ENCODE results near the gene ZNF837. TPM values are rescaled to one million over a fixed set of nuclear protein-coding genes. Genes with fewer than 3 reads are reported as not detected.
A peak's percentile ranks its signal among the peaks of the same experiment; 100 is the strongest.

The ZNF837 gene
- total RNA-seq, 2 donors from 2014 or later = 1.8 to 2.6 TPM

DNA sequence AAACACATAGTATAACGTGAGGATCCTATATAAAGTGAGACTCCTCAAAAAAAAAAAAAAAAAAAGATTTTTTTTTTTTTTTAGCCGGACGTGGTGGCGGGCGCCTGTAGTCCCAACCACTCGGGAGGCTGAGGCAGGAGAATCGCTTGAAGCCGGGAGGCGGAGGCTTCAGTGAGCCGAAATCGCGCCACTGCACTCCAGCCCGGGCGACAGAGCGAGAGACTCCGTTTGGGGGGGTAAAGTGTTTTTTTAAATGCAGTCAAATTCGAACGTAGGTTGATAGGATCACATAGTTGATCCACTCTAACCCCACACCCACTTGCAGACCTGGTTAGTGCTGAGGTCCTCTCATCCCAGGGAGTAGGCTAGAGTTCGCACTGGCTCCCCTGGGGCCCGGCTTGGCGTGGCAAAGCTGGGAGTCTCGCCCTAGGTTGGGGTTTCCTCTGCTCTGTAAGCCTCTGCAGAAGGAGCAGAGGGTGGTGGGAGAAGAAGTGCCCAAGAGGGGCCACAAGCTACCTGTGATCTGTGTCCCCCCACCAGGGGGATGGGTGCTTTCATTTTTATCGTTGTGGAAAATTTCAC, 21.1 kb upstream of the ZNF837 start:
- TF ChIP-seq, protein P1, sequence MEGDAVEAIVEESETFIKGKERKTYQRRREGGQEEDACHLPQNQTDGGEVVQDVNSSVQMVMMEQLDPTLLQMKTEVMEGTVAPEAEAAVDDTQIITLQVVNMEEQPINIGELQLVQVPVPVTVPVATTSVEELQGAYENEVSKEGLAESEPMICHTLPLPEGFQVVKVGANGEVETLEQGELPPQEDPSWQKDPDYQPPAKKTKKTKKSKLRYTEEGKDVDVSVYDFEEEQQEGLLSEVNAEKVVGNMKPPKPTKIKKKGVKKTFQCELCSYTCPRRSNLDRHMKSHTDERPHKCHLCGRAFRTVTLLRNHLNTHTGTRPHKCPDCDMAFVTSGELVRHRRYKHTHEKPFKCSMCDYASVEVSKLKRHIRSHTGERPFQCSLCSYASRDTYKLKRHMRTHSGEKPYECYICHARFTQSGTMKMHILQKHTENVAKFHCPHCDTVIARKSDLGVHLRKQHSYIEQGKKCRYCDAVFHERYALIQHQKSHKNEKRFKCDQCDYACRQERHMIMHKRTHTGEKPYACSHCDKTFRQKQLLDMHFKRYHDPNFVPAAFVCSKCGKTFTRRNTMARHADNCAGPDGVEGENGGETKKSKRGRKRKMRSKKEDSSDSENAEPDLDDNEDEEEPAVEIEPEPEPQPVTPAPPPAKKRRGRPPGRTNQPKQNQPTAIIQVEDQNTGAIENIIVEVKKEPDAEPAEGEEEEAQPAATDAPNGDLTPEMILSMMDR (IDR thresholded peaks at IDR 0.05) = no peak
- Histone ChIP-seq H3K9me3 (no peaks in the 10 kb centered on the region), H3K9ac (ENCODE audit: low read depth in 2 of 2, low read length in 2 of 2) (peak overlapping the region; percentile 43 to 84), H3K27me3 (peaks cover 10% of the 10 kb centered on the region), H3K4me3 (peak overlapping the region; percentile 63), H3K36me3 (no peaks in the 10 kb centered on the region), H3K27ac (peak overlapping the region; percentile 77), H3K4me1 (peaks cover 8% of the 10 kb centered on the region)
- intact Hi-C loops (cut with DNase I) = no loop called here
- DNase-seq = no peak

DNA sequence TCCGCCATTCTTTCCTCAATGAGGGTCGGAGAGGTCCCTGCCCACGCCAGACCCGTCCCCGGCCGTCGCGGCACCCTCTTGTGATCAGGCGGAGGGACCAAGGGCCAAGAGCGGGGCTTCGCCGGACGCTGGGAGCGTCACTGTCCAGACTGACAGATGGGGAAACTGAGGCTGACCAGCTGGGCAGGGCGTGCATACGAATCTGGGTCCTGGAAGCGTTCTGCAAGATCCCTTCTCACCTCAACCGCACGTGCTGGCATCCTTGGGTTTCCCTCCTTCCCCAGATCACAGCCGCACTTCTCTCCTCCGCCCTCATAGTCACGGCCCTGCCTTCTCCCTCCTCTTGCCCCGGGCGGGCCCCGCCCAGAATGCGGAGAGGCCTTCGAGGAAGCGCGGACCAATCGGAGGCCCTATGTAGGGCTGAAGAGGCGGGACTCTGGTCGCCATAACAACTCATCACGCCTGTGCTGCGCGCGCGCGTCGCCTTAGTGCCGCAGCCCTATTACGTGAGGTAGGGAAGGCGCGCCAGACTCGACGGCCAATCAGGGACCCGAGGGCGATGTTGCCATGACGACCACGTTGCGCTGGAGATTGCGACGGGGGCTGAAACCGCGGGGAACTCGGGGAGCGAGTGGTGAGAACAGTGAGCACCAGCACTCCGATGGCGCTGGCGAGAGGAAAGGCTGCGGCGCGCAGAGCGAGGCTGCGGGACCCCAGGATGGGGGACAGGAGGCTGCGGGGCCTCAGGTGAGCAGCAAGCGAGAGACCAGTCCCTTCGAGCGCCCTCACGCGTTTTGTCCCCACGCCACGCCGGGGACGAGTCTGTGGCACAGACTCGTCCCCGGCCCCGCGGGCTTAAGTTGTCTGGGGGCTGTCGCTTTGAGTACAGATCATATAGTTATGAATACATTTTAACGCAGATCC, 20.3 kb upstream of the ZNF837 start:
- peaks cover 8% of the 10 kb centered on the region for H3K4me1 ChIP-seq
- TF ChIP-seq, protein P1 (IDR thresholded peaks at IDR 0.05) = no peak
- H3K4me3 ChIP-seq = peak overlapping the region; percentile 63
- peaks cover 15% of the 10 kb centered on the region for H3K27me3 ChIP-seq
- intact Hi-C loops (cut with DNase I) = no loop called here
- H3K9ac ChIP-seq (ENCODE audit: low read depth in 2 of 2, low read length in 2 of 2) = peak overlapping the region; percentile 72 to 84
- DNase-seq = peak; percentile 100
- H3K9me3 ChIP-seq = no peaks in the 10 kb centered on the region
- peak overlapping the region; percentile 77 for H3K27ac ChIP-seq
- H3K36me3 ChIP-seq = no peaks in the 10 kb centered on the region

DNA sequence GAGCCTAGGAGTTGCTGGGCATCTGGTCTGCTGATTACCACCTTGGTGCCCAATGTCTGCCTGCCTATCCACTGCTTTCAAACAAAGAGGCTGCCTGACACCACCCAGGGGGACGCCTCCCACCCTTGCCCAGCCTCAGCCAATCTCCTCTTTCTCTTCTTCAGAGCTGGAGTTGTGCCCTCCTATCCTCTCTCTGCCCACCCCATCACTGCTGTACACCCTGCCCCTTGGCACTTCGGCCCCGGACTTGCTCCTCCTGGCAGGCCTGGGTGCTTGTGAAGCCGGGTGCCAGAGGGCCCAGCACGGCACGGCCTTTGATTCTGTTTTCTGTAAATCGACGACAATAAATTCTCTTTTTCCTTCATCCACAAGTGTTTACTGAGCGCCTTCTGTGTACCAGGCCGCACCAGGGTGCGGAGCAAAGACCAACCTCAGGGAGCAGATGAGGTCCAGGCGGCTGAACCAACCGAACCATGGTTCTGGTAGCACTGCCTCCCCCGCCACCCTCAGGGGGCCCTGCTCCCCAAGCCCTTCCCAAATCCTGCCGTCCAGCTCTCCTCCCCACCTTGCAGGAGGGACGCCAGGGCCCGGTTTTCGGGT, 19.6 kb upstream of the ZNF837 start:
- Histone ChIP-seq H3K27ac (no peak overlapping the region), H3K4me1 (peaks cover 8% of the 10 kb centered on the region), H3K9me3 (no peaks in the 10 kb centered on the region), H3K9ac (ENCODE audit: low read depth in 2 of 2, low read length in 2 of 2) (peak overlapping the region; percentile 72 to 73), H3K36me3 (no peaks in the 10 kb centered on the region), H3K4me3 (peak overlapping the region; percentile 63), H3K27me3 (peaks cover 23% of the 10 kb centered on the region)
- no peak for DNase-seq
- TF ChIP-seq, protein P1 (IDR thresholded peaks at IDR 0.05) = no peak
- intact Hi-C loops (cut with DNase I) = no loop called here

DNA sequence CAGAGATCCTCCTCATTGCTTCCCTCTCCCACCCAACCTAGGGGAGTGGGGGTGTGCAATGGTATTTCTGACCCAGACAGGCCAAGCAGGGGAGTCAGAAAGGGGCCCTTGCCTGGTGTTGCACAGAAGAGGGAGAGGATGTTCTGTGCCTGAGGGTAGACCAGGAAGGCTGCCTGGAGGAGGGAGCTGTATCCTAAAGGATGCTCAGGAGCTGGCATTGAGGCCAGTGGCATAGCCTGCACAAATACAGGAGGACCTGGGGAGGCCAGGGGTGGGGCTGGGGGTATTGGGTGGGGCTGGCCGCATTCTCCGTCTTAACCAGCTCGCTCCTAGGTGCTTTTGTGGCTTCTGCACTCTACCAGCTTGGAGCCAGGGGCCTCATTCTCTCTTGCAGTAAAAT, 19.1 kb upstream of the ZNF837 start:
- Histone ChIP-seq H3K9ac (ENCODE audit: low read depth in 2 of 2, low read length in 2 of 2) (no peak overlapping the region), H3K4me1 (peaks cover 8% of the 10 kb centered on the region), H3K36me3 (peaks cover 2% of the 10 kb centered on the region), H3K4me3 (no peak overlapping the region), H3K9me3 (no peaks in the 10 kb centered on the region), H3K27ac (no peak overlapping the region), H3K27me3 (peaks cover 23% of the 10 kb centered on the region)
- intact Hi-C loops (cut with DNase I) = no loop called here
- no peak for DNase-seq
- TF ChIP-seq, protein P1 (IDR thresholded peaks at IDR 0.05) = no peak

DNA sequence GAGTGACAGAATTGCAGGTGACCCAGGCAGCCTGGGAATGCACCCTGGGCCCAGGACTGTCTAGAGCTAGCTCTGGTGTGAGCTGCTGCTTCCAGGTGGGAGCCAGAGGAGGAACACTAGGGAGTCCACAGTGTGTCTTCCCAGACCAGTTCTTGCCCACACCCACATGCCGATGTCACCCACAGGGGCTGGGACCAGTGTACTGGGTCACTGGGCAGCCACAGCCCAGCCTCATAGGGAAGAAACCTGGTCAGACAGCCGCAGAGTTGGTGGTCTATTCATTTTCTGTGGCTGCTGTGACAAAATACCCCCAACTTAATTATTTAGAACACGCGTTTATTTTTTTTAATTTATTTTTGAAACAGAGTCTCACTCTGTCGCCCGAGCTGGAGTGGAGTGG, 17.7 kb upstream of the ZNF837 start:
- intact Hi-C loops (cut with DNase I) = no loop called here

More for the DNA sequence above, 17.7 kb upstream of the ZNF837 start:
- Histone ChIP-seq H3K4me1 (peaks cover 8% of the 10 kb centered on the region), H3K9ac (ENCODE audit: low read depth in 2 of 2, low read length in 2 of 2) (no peak overlapping the region), H3K36me3 (peaks cover 6% of the 10 kb centered on the region), H3K27me3 (peaks cover 23% of the 10 kb centered on the region), H3K9me3 (no peaks in the 10 kb centered on the region), H3K27ac (no peak overlapping the region), H3K4me3 (no peak overlapping the region)
- TF ChIP-seq, protein P1 (IDR thresholded peaks at IDR 0.05) = no peak
- DNase-seq = no peak

Data from colonic mucosa (tissue), 4 donors.